CD4-positive, alpha-beta T cell (primary cell): Measurements from ENCODE around the gene EEF1A2. TPM values are rescaled to one million over a fixed set of nuclear protein-coding genes. Genes with fewer than 3 reads are reported as not detected.

Source experiments
- ATAC-seq: fragments of 200-7000 bp; cut with Tn5 transposase; one replicate; pipeline ENCODE4 v1.10.0; 2022; ENCODE audit warnings: mild to moderate bottlenecking; ENCODE audit not compliant: poor library complexity
- CTCF ChIA-PET: fragments of 350-600 bp; sonication (Branson Sonifier 250); formaldehyde crosslinking; loops from one replicate; lab custom pipeline; 2021; ENCODE audit warnings: antibody characterized with exemption, inconsistent platforms; lab: Charles Lee
- POLR2A ChIA-PET: fragments of 350-600 bp; sonication (Branson Sonifier 250); formaldehyde crosslinking; loops from one replicate; lab custom pipeline; 2021; ENCODE audit warnings: antibody characterized with exemption, inconsistent platforms; lab: Charles Lee
- DNase-seq, 14 experiments: peaks; one replicate each; pipeline ENCODE4 v3.0.0-alpha.2; 2013 to 2020; ENCODE audit warnings: mixed read lengths in 2 of 14
- H3K27ac ChIP-seq, 2 donors: one replicate each; pipeline versions ENCODE4 v1.5.1 to v1.7.0; 2013; ENCODE audit warnings: low read length in 2 of 2, low read depth in 1 of 2, mild to moderate bottlenecking in 1 of 2
- H3K27me3 ChIP-seq, 2 experiments: 1 replicate in 1 of 2; 2 replicates in 1 of 2; pipeline versions ENCODE4 v1.6.1 to v1.7.0; 2013; ENCODE audit warnings: low read length in 2 of 2, control low read depth in 1 of 2, mild to moderate bottlenecking in 1 of 2, moderate library complexity in 1 of 2; ENCODE audit not compliant: insufficient read depth in 2 of 2, control insufficient read depth in 1 of 2
- H3K36me3 ChIP-seq: one replicate; pipeline ENCODE4 v1.6.1; 2013; ENCODE audit warnings: low read length, control low read depth; ENCODE audit not compliant: insufficient read depth
- H3K4me1 ChIP-seq: one replicate; pipeline ENCODE4 v1.6.1; 2013; ENCODE audit warnings: low read length, control low read depth; ENCODE audit not compliant: insufficient read depth
- H3K4me3 ChIP-seq: one replicate; pipeline ENCODE4 v1.5.1; 2013; ENCODE audit warnings: mild to moderate bottlenecking, low read length, moderate library complexity
- H3K9me3 ChIP-seq, 2 experiments: 1 replicate in 1 of 2; 2 replicates in 1 of 2; pipeline versions ENCODE4 v1.6.1 to v1.7.0; 2013; ENCODE audit warnings: low read length in 2 of 2, mild to moderate bottlenecking in 2 of 2, control low read depth in 1 of 2, moderate library complexity in 1 of 2; ENCODE audit not compliant: control insufficient read depth in 1 of 2, insufficient read depth in 1 of 2
- H3K27ac Mint-ChIP-seq: one replicate; pipeline ENCODE4 v1.8.0; 2020; ENCODE audit warnings: mixed read lengths
- H3K27me3 Mint-ChIP-seq: one replicate; pipeline ENCODE4 v1.8.0; 2021; ENCODE audit warnings: mixed read lengths
- H3K36me3 Mint-ChIP-seq: one replicate; pipeline ENCODE4 v1.8.0; 2021; ENCODE audit warnings: low read depth, mixed read lengths
- H3K4me1 Mint-ChIP-seq: one replicate; pipeline ENCODE4 v1.8.0; 2021; ENCODE audit warnings: low read depth, mixed read lengths
- H3K4me3 Mint-ChIP-seq: one replicate; pipeline ENCODE4 v1.8.0; 2020; ENCODE audit warnings: mild to moderate bottlenecking, mixed read lengths
- H3K9me3 Mint-ChIP-seq: one replicate; pipeline ENCODE4 v1.8.0; 2020; ENCODE audit warnings: mixed read lengths
- CTCF ChIP-seq: fragments of 200-600 bp; IDR thresholded peaks from one replicate; pipeline ENCODE4 v1.8.0; 2022; ENCODE audit warnings: antibody characterized with exemption, mild to moderate bottlenecking
- intact Hi-C, 2 experiments: fragments of 100-400 bp; cut with DNase I in 1 of 2; cut with micrococcal nuclease in 1 of 2; formaldehyde crosslinking; loops; one replicate each; pipeline versions ENCODE4 v1.15.1 to v1.9.0; 2023 to 2025; cut with DNase I, micrococcal nuclease
- total RNA-seq, 174 experiments: library from RNA in 2 of 174; stranded (reverse) in 2 of 174; gene quantifications; one replicate each; pipeline ENCODE4 v1.2.3 and lab custom pipeline; 2021 to 2026

Gene EEF1A2
- total RNA-seq, 2 experiments from 2014 or later: 0.92 to 1.1 TPM

DNA sequence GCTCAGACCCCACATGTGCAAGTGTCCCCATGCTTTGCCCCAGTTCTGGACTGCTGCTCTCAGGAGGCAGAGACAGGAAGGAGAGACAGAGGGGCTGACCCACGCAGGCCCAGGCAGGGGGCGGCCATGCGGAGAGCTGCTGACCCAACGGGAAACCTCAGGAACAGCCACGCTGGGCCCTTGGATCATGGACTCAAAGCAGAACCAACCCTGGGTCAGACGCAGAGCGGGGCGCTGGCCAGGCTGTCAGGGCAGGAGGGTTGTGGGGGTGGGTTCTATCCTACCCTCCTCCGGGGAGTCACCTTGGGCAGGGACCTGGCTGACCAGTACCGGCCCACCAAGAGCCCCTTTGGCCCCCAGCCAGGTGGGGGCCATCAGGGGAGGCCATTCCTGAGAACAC, 28.5 kb downstream of the EEF1A2 start:
- CTCF ChIA-PET: no interaction called here
- intact Hi-C loops: no loop called here

DNA sequence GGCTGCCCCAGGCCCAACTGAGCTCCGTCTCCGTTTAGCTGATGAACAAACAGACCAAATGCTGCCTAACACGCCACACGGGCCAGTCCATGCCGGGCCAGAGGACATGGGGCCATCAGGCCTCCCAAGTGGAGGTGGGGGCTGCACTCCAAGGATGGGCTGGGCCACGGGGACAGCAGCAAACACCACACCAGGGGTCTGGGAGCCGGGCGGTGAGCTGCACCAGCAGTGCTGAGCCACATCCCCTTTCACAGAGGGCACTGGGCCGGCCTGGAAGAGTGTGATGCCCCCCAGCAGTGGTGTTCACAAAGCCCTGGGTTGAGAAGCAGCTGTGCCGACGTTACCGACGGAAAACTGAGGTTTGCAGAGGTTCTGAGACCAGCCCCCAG, 29.2 kb downstream of the EEF1A2 start:
- CTCF ChIA-PET: no interaction called here
- POLR2A ChIA-PET: no interaction called here
- Mint-ChIP-seq H3K27me3 (peaks cover 42% of the 10 kb centered on the region), H3K4me3 (no peak overlapping the region), H3K27ac (no peak overlapping the region), H3K9me3 (no peaks in the 10 kb centered on the region), H3K4me1 (no peaks in the 10 kb centered on the region), H3K36me3 (no peaks in the 10 kb centered on the region)
- Histone ChIP-seq H3K27me3 (peaks cover 32 to 46% of the 10 kb centered on the region in 2 experiments), H3K36me3 (no peaks in the 10 kb centered on the region), H3K4me3 (no peak overlapping the region), H3K9me3 (peaks cover 0 to 22% of the 10 kb centered on the region in 2 experiments), H3K4me1 (peaks cover 12% of the 10 kb centered on the region), H3K27ac (no peak overlapping the region)
- no peak for DNase-seq
- TF ChIP-seq CTCF: no peak
- intact Hi-C loops: no loop called here
- no peak for ATAC-seq

More for the DNA sequence above, 28.5 kb downstream of the EEF1A2 start:
- no peak overlapping the region for H3K4me3 Mint-ChIP-seq
- H3K27ac Mint-ChIP-seq: no peak overlapping the region
- no peaks in the 10 kb centered on the region for H3K36me3 Mint-ChIP-seq
- no peaks in the 10 kb centered on the region for H3K4me1 Mint-ChIP-seq
- TF ChIP-seq CTCF: no peak
- H3K27me3 Mint-ChIP-seq: peaks cover 42% of the 10 kb centered on the region
- peaks cover 0 to 25% of the 10 kb centered on the region in 2 experiments for H3K9me3 ChIP-seq
- POLR2A ChIA-PET: no interaction called here
- H3K36me3 ChIP-seq: no peaks in the 10 kb centered on the region
- no peak for ATAC-seq
- peaks cover 39 to 53% of the 10 kb centered on the region in 2 experiments for H3K27me3 ChIP-seq
- no peak for DNase-seq
- no peak overlapping the region for H3K4me3 ChIP-seq
- no peaks in the 10 kb centered on the region for H3K9me3 Mint-ChIP-seq
- H3K27ac ChIP-seq: no peak overlapping the region
- peaks cover 12% of the 10 kb centered on the region for H3K4me1 ChIP-seq

DNA sequence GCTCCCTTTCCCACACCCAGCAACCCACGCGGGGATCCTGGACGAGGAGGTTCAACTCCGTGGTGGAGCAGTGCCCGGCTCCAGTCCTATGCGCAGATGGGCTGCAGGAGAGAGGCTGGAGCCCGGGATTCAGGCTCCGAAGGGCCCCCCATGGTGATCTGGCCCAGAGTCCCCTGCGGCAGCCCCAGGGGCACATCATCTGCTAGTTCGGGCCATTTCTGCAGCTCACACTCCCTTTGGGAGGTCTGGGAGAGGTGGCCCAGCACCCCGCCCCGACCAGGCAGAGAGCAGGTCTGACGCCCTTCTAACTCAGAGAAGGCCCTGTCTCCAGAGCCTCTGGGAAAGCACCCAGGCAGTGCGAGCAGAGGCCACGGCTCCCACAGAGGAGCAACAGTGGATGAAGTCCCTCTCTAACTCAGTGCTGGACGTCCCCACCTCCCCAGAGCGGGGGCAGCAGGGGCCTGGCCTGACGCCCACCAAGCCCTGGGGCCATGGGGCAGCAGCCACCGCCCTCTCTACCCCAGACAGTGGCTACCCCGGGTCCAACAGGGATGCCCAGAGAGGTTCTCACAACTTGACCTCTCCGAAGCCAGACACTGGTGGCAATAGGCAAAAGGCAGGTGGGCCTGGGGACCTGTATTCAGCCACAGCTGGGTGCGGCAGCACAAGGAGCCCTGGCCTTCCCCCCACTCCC, 29.7 kb downstream of the EEF1A2 start:
- no peaks in the 10 kb centered on the region for H3K36me3 Mint-ChIP-seq
- peaks cover 0 to 22% of the 10 kb centered on the region in 2 experiments for H3K9me3 ChIP-seq
- no peak overlapping the region for H3K27ac ChIP-seq
- no peak for DNase-seq
- intact Hi-C loops: no loop called here
- no peak for ATAC-seq
- H3K4me1 ChIP-seq: peaks cover 12% of the 10 kb centered on the region
- ChIA-PET CTCF (no interaction called here), POLR2A (no interaction called here)
- no peak for TF ChIP-seq CTCF
- H3K9me3 Mint-ChIP-seq: no peaks in the 10 kb centered on the region
- H3K27ac Mint-ChIP-seq: no peak overlapping the region
- H3K27me3 Mint-ChIP-seq: peaks cover 39% of the 10 kb centered on the region
- H3K36me3 ChIP-seq: no peaks in the 10 kb centered on the region
- H3K4me3 ChIP-seq: no peak overlapping the region
- H3K27me3 ChIP-seq: peaks cover 29 to 46% of the 10 kb centered on the region in 2 experiments
- no peak overlapping the region for H3K4me3 Mint-ChIP-seq
- no peaks in the 10 kb centered on the region for H3K4me1 Mint-ChIP-seq
